Esophagus muscularis mucosa (tissue), 4 donors: ENCODE data around the gene IRX3. TPM values are rescaled to one million over a fixed set of nuclear protein-coding genes. Genes with fewer than 3 reads are reported as not detected.

Experiments used
- DNase-seq: peaks from one replicate; pipeline ENCODE4 v3.0.0-alpha.2; 2017; ENCODE audit errors: extremely low spot score
- H3K27ac ChIP-seq, 4 donors: fragments of 200-600 bp; sonication (generic); replicated peaks in 1 of 4; 1 replicate in 3 of 4; 2 replicates in 1 of 4; pipeline ENCODE4 v1.5.1; 2016 to 2019; ENCODE audit warnings: mild to moderate bottlenecking in 1 of 4
- H3K27me3 ChIP-seq, 4 donors: fragments of 200-600 bp; sonication (generic); one replicate each; pipeline versions ENCODE4 v1.5.1 to v1.6.0; 2016 to 2019
- H3K36me3 ChIP-seq, 4 donors: fragments of 200-600 bp; sonication (generic); one replicate each; pipeline ENCODE4 v1.5.1; 2016 to 2019
- H3K4me1 ChIP-seq, 4 donors: fragments of 200-600 bp; sonication (generic); one replicate each; pipeline ENCODE4 v1.5.1; 2016 to 2019
- H3K4me3 ChIP-seq, 4 donors: fragments of 200-600 bp; sonication (generic); 1 replicate in 2 of 4; 2 replicates in 2 of 4; pipeline ENCODE4 v1.5.1; 2016 to 2019; ENCODE audit warnings: mild to moderate bottlenecking in 4 of 4, moderate library complexity in 1 of 4
- H3K9me3 ChIP-seq, 4 donors: fragments of 200-600 bp; sonication (generic); 1 replicate in 3 of 4; 2 replicates in 1 of 4; pipeline ENCODE4 v1.5.1; 2016 to 2019
- EP300 ChIP-seq: sonication (generic); formaldehyde crosslinking; IDR thresholded peaks from one replicate; pipeline ENCODE4 v1.6.1; 2017; ENCODE audit warnings: antibody characterized with exemption
- POLR2A ChIP-seq: fragments of 450-650 bp; IDR thresholded peaks from one replicate; pipeline ENCODE4 v1.6.1; 2017; ENCODE audit warnings: antibody characterized with exemption, moderate library complexity, mild to moderate bottlenecking, low read depth
- POLR2AphosphoS5 ChIP-seq, 2 donors: sonication (generic); formaldehyde crosslinking; IDR thresholded peaks; one replicate each; pipeline ENCODE4 v1.6.1; 2017; ENCODE audit warnings: antibody characterized with exemption in 2 of 2
- WGBS: methylation state at CpG from one replicate; pipeline ENCODE4 v1.1.5; 2018; 5-methylcytosine and 5-hydroxymethylcytosine counted together
- intact Hi-C: fragments of 100-400 bp; cut with DNase I; formaldehyde crosslinking; loops from one replicate; pipeline ENCODE4 v1.15.1; 2023
- total RNA-seq, 4 donors: library from RNA; depleted of rRNA; stranded (reverse); fragments of >200 nt; gene quantifications; one replicate each; pipeline versions ENCODE4 v1.1.0 to v1.2.1, GENCODE V29; 2016
- TF ChIP-seq, protein P1 (sequence below), 3 experiments: fragments of 200-600 bp in 2 of 3; fragments of 450-650 bp in 1 of 3; sonication (generic) in 2 of 3; IDR thresholded peaks; one replicate each; pipeline ENCODE4 v1.5.1; 2017 to 2019; ENCODE audit warnings: antibody characterized with exemption in 3 of 3, mild to moderate bottlenecking in 2 of 3, moderate library complexity in 1 of 3

The IRX3 gene
- total RNA-seq, 4 donors from 2014 or later = 0.39 to 1.7 (median 1.1) TPM

DNA sequence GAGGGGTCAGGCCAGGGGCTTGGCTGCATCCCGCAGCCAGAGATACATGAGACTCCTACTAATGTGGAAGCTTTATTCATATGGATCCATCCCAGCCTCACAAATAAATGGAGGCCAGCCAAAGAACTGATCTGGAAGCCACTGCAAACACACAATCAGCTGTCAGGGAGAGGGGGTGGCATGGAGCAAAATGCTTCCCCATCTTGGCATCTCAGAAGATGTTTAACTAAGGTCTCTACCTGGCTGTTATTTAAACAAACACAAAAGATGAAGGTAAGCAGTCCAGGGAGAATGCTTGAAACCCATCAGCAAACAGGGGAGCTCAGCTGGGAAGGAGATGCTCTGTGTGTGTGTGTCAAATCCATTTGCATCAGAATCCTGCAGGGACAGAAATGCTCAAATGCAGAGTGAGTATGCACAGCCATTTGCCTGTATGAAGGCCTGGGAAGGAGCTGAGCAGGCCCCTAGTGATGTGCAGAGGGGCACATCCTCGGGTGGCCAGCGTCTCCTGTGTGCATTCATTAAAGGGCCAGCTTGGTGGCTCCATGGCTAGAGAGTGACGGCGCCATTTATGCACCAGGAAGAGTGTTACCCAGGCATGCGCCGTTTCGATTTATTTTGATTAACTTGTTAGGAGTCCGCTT lies 34.2 kb upstream of the IRX3 start:
- Histone ChIP-seq H3K4me1 (no peaks in the 10 kb centered on the region), H3K36me3 (no peaks in the 10 kb centered on the region), H3K9me3 (no peaks in the 10 kb centered on the region), H3K27me3 (no peaks in the 10 kb centered on the region), H3K4me3 (no peak overlapping the region), H3K27ac (no peak overlapping the region)
- intact Hi-C loops = no loop called here
- no peak for DNase-seq
- TF ChIP-seq, protein P1, sequence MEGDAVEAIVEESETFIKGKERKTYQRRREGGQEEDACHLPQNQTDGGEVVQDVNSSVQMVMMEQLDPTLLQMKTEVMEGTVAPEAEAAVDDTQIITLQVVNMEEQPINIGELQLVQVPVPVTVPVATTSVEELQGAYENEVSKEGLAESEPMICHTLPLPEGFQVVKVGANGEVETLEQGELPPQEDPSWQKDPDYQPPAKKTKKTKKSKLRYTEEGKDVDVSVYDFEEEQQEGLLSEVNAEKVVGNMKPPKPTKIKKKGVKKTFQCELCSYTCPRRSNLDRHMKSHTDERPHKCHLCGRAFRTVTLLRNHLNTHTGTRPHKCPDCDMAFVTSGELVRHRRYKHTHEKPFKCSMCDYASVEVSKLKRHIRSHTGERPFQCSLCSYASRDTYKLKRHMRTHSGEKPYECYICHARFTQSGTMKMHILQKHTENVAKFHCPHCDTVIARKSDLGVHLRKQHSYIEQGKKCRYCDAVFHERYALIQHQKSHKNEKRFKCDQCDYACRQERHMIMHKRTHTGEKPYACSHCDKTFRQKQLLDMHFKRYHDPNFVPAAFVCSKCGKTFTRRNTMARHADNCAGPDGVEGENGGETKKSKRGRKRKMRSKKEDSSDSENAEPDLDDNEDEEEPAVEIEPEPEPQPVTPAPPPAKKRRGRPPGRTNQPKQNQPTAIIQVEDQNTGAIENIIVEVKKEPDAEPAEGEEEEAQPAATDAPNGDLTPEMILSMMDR (IDR thresholded peaks at IDR 0.05) = no peak
- TF ChIP-seq POLR2AphosphoS5 (IDR thresholded peaks at IDR 0.05) (no peak), POLR2A (no peak), EP300 (no peak)
- 63% methylated on average over 9 of the region's 9 CpGs for WGBS

GRCh38 chr16:54318941-54319340 lies 32.4 kb upstream of the IRX3 start:
- intact Hi-C loops = no loop called here
- Histone ChIP-seq H3K27me3 (no peaks in the 10 kb centered on the region), H3K9me3 (no peaks in the 10 kb centered on the region), H3K4me1 (no peaks in the 10 kb centered on the region), H3K36me3 (no peaks in the 10 kb centered on the region), H3K4me3 (no peak overlapping the region), H3K27ac (no peak overlapping the region)
- 77% methylated on average over 1 of the region's 1 CpG for WGBS
- no peak for DNase-seq
- TF ChIP-seq, protein P1 (IDR thresholded peaks at IDR 0.05) = no peak

DNA sequence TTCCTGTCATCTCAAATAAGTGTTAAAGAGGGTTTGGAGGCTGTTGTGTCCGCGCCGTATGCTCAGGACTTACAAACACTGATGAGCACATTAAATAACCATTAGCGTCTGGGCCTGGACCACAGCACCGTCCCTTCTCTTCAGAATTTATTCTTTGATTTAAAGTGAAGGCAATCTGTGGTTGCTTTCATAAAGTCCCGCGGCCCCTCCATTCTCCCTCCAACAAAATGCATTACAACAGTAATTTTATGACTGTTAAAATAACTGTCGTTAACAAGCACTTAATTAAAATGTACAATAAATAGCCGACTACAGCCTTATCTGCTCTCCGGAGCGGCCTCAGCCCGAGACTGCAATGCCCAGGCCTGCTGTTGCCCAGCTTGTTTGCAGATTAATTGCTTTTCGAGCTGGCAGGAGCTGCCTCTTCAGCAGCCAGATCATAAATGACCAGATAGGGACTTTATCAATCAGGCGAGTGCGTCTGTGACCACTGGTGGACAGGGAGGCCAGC lies 30.6 kb upstream of the IRX3 start:
- DNase-seq = no peak
- Histone ChIP-seq H3K4me1 (no peaks in the 10 kb centered on the region), H3K27ac (no peak overlapping the region), H3K27me3 (no peaks in the 10 kb centered on the region), H3K9me3 (no peaks in the 10 kb centered on the region), H3K4me3 (no peak overlapping the region), H3K36me3 (no peaks in the 10 kb centered on the region)
- WGBS = 82% methylated on average over 15 of the region's 15 CpGs
- intact Hi-C loops = no loop called here
- TF ChIP-seq POLR2A = no peak

- Histone ChIP-seq H3K9me3 (no peaks in the 10 kb centered on the region), H3K36me3 (no peaks in the 10 kb centered on the region), H3K4me1 (no peaks in the 10 kb centered on the region), H3K27ac (no peak overlapping the region), H3K4me3 (no peak overlapping the region), H3K27me3 (peaks cover 0 to under 1% (median 0%) of the 10 kb centered on the region in 4 donors)
- intact Hi-C loops = no loop called here
- TF ChIP-seq POLR2AphosphoS5 (IDR thresholded peaks at IDR 0.05) (no peak), EP300 (no peak), POLR2A (no peak)
- TF ChIP-seq, protein P1 (IDR thresholded peaks at IDR 0.05) = no peak
- WGBS = 78% methylated on average over 8 of the region's 8 CpGs
- no peak for DNase-seq
Observed at GRCh38 chr16:54316095-54316889, 29.7 kb upstream of the IRX3 start.

DNA sequence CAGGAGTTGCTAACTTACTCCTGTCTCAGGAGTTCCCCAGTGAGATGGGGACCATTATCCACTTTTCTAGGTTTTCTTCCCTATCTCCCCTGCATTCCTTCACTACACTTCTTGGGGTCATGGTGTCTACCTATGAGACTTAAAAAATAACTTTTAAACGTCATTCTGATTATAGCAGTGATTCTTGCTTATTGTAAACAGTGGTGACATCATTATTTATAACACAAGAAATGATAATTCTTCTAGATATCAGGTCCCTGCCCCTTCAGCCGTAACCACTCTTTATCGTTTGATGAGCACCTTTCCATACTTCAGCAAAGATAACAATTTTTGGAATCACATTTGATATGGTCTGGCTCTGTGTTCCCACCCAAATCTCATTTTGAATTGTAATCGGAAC lies 27.2 kb upstream of the IRX3 start:
- no peak for DNase-seq
- 85% methylated on average over 4 of the region's 4 CpGs for WGBS
- H3K4me3 ChIP-seq = no peak overlapping the region
- H3K27ac ChIP-seq = no peak overlapping the region
- peaks cover 0 to 6% (median 0%) of the 10 kb centered on the region in 4 donors for H3K27me3 ChIP-seq
- intact Hi-C loops = no loop called here
- no peak for TF ChIP-seq POLR2AphosphoS5 (IDR thresholded peaks at IDR 0.05)
- TF ChIP-seq POLR2A = no peak
- TF ChIP-seq EP300 = no peak
- TF ChIP-seq, protein P1 (IDR thresholded peaks at IDR 0.05) = no peak
- no peaks in the 10 kb centered on the region for H3K36me3 ChIP-seq
- no peaks in the 10 kb centered on the region for H3K4me1 ChIP-seq
- H3K9me3 ChIP-seq = no peaks in the 10 kb centered on the region
